Measurements from ENCODE around the gene MS4A6A. TPM values are rescaled to one million over a fixed set of nuclear protein-coding genes. Genes with fewer than 3 reads are reported as not detected.

Gene MS4A6A
- total RNA-seq, 1 donor from 2014 or later, result not detected

DNA sequence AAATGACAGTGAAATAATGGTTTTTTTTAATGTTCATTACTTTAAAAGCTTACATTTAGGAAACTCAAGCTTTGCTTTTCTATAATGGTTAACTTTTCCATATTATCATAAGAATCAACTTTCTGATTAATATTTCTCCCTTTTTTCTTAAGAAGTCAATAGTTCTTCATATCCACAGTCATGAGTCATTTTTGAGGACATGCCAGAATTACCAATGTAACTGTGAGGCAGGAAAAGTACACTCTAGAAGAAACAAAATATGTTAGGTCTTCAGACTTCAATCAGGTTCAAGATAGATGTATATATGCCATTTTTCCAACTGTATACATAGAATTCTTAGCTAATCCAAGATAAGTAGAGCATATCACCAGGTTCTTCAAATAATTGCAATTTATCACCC lies 10.9 kb downstream of the MS4A6A start:
- Mint-ChIP-seq H3K27me3 (ENCODE audit: low read depth, unreplicated experiment) (no peaks in the 10 kb centered on the region), H3K36me3 (ENCODE audit: low read depth, unreplicated experiment) (no peaks in the 10 kb centered on the region), H3K27ac (ENCODE audit: unreplicated experiment) (no peak overlapping the region), H3K4me3 (ENCODE audit: unreplicated experiment) (no peak overlapping the region), H3K4me1 (ENCODE audit: low read depth, unreplicated experiment) (peaks cover 6% of the 10 kb centered on the region), H3K9me3 (ENCODE audit: unreplicated experiment) (no peaks in the 10 kb centered on the region)
- Histone ChIP-seq H3K4me1 (ENCODE audit: insufficient read depth, low read length) (no peaks in the 10 kb centered on the region), H3K9me3 (ENCODE audit: insufficient read depth, low read depth, low read length) (peaks cover 5% of the 10 kb centered on the region), H3K27me3 (ENCODE audit: insufficient read depth, low read length) (no peaks in the 10 kb centered on the region), H3K9ac (ENCODE audit: low read length) (no peak overlapping the region), H2AFZ (ENCODE audit: low read depth, low read length) (no peak overlapping the region), H3K4me3 (ENCODE audit: insufficient read depth, low read depth, low read length) (no peak overlapping the region), H3K27ac (ENCODE audit: low read depth, low read length) (no peak overlapping the region), H3K36me3 (ENCODE audit: insufficient read depth, low read length) (no peaks in the 10 kb centered on the region), H3K4me2 (ENCODE audit: low read length) (no peak overlapping the region), H4K20me1 (ENCODE audit: insufficient read depth, low read length) (no peaks in the 10 kb centered on the region), H3K79me2 (ENCODE audit: insufficient read depth, low read length) (no peaks in the 10 kb centered on the region)
- FAIRE-seq (no peak), DNase-seq (ENCODE audit: low read depth) (no peak)
- no peak for TF ChIP-seq EZH2 (IDR thresholded peaks at IDR 0.05; ENCODE audit: insufficient read depth, low read length)
- TF ChIP-seq, protein P1, sequence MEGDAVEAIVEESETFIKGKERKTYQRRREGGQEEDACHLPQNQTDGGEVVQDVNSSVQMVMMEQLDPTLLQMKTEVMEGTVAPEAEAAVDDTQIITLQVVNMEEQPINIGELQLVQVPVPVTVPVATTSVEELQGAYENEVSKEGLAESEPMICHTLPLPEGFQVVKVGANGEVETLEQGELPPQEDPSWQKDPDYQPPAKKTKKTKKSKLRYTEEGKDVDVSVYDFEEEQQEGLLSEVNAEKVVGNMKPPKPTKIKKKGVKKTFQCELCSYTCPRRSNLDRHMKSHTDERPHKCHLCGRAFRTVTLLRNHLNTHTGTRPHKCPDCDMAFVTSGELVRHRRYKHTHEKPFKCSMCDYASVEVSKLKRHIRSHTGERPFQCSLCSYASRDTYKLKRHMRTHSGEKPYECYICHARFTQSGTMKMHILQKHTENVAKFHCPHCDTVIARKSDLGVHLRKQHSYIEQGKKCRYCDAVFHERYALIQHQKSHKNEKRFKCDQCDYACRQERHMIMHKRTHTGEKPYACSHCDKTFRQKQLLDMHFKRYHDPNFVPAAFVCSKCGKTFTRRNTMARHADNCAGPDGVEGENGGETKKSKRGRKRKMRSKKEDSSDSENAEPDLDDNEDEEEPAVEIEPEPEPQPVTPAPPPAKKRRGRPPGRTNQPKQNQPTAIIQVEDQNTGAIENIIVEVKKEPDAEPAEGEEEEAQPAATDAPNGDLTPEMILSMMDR (IDR thresholded peaks at IDR 0.05; ENCODE audit: insufficient read depth, low read depth, low read length), result no peak

DNA sequence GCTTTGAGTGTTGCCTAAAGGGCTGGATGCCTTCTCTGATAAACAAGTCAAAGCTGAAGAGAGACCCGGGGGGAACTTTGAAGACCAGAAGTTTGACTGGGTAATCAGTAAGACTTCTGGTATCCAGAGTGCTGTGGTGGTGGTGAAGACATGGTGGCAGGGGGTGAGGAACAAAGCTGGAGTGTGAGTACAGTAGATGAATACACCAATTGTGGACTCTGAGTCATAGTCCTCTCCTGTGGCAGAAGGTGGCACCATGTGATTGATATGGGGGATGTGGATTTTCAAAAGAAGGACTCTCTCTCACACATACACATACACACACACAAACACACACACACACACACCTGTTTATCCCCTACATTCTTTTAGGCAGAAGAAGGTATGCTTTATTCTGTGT lies 12.3 kb downstream of the MS4A6A start:
- Histone ChIP-seq H3K27ac (ENCODE audit: low read depth, low read length) (no peak overlapping the region), H3K79me2 (ENCODE audit: insufficient read depth, low read length) (no peaks in the 10 kb centered on the region), H3K36me3 (ENCODE audit: insufficient read depth, low read length) (no peaks in the 10 kb centered on the region), H3K4me1 (ENCODE audit: insufficient read depth, low read length) (no peaks in the 10 kb centered on the region), H3K4me2 (ENCODE audit: low read length) (no peak overlapping the region), H4K20me1 (ENCODE audit: insufficient read depth, low read length) (no peaks in the 10 kb centered on the region), H3K9me3 (ENCODE audit: insufficient read depth, low read depth, low read length) (peaks cover 5% of the 10 kb centered on the region), H3K27me3 (ENCODE audit: insufficient read depth, low read length) (no peaks in the 10 kb centered on the region), H2AFZ (ENCODE audit: low read depth, low read length) (no peak overlapping the region), H3K4me3 (ENCODE audit: insufficient read depth, low read depth, low read length) (no peak overlapping the region), H3K9ac (ENCODE audit: low read length) (no peak overlapping the region)
- DNase-seq (ENCODE audit: low read depth) (no peak), FAIRE-seq (no peak)
- H3K4me1 Mint-ChIP-seq (ENCODE audit: low read depth, unreplicated experiment), result peaks cover 7% of the 10 kb centered on the region
- H3K36me3 Mint-ChIP-seq (ENCODE audit: low read depth, unreplicated experiment), result no peaks in the 10 kb centered on the region
- no peaks in the 10 kb centered on the region for H3K9me3 Mint-ChIP-seq (ENCODE audit: unreplicated experiment)
- H3K27ac Mint-ChIP-seq (ENCODE audit: unreplicated experiment), result no peak overlapping the region
- H3K4me3 Mint-ChIP-seq (ENCODE audit: unreplicated experiment), result no peak overlapping the region
- no peak for TF ChIP-seq EZH2 (IDR thresholded peaks at IDR 0.05; ENCODE audit: insufficient read depth, low read length)
- TF ChIP-seq, protein P1 (IDR thresholded peaks at IDR 0.05; ENCODE audit: insufficient read depth, low read depth, low read length), result no peak
- no peaks in the 10 kb centered on the region for H3K27me3 Mint-ChIP-seq (ENCODE audit: low read depth, unreplicated experiment)

DNA sequence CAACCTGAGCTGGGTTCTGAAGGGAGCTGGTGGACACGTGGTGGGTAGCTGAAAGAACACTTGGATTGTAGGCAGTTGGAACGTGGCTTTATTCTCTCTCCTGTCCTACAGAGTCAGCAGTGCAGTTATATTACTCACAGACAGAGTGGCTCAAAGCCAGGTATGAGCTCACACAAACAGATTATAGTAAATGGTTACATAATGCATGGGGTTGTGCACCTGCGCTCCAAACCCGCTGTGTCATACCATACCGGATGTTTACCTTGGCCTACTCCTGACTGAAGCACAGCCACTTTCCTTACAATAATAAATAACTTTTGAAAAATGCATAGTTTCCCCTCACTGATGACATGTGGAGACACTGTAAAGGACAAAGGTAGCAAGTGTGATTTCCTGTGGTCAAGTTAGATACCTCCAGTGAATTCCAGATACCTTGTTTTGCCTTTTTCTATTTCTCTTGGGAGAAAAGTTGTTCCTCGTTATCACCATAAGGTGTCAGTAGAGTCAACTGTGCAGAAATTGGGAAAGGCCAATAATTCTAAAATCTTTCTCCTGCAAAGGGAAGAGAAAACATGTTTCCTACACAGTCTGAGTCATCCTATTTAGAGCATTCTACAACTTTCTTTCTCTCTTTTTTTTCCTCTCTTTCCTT lies 13.5 kb downstream of the MS4A6A start:
- H3K4me1 ChIP-seq (ENCODE audit: insufficient read depth, low read length), result no peaks in the 10 kb centered on the region
- TF ChIP-seq, protein P1 (IDR thresholded peaks at IDR 0.05; ENCODE audit: insufficient read depth, low read depth, low read length), result peak; percentile 19
- TF ChIP-seq EZH2 (IDR thresholded peaks at IDR 0.05; ENCODE audit: insufficient read depth, low read length), result no peak
- FAIRE-seq (no peak), DNase-seq (ENCODE audit: low read depth) (peak; percentile 6)
- no peak overlapping the region for H3K9ac ChIP-seq (ENCODE audit: low read length)
- H4K20me1 ChIP-seq (ENCODE audit: insufficient read depth, low read length), result no peaks in the 10 kb centered on the region
- Mint-ChIP-seq H3K36me3 (ENCODE audit: low read depth, unreplicated experiment) (no peaks in the 10 kb centered on the region), H3K4me3 (ENCODE audit: unreplicated experiment) (no peak overlapping the region), H3K9me3 (ENCODE audit: unreplicated experiment) (peaks cover 1% of the 10 kb centered on the region), H3K27ac (ENCODE audit: unreplicated experiment) (no peak overlapping the region), H3K4me1 (ENCODE audit: low read depth, unreplicated experiment) (peaks cover 6% of the 10 kb centered on the region), H3K27me3 (ENCODE audit: low read depth, unreplicated experiment) (no peaks in the 10 kb centered on the region)
- no peaks in the 10 kb centered on the region for H3K36me3 ChIP-seq (ENCODE audit: insufficient read depth, low read length)
- H3K79me2 ChIP-seq (ENCODE audit: insufficient read depth, low read length), result no peaks in the 10 kb centered on the region
- H2AFZ ChIP-seq (ENCODE audit: low read depth, low read length), result no peak overlapping the region
- H3K4me3 ChIP-seq (ENCODE audit: insufficient read depth, low read depth, low read length), result no peak overlapping the region
- no peak overlapping the region for H3K4me2 ChIP-seq (ENCODE audit: low read length)
- no peak overlapping the region for H3K27ac ChIP-seq (ENCODE audit: low read depth, low read length)
- H3K27me3 ChIP-seq (ENCODE audit: insufficient read depth, low read length), result no peaks in the 10 kb centered on the region
- H3K9me3 ChIP-seq (ENCODE audit: insufficient read depth, low read depth, low read length), result peaks cover 5% of the 10 kb centered on the region

Data from astrocyte (in vitro differentiated cells and primary cell).